Measurements from ENCODE around the gene SLC16A10.

DNA sequence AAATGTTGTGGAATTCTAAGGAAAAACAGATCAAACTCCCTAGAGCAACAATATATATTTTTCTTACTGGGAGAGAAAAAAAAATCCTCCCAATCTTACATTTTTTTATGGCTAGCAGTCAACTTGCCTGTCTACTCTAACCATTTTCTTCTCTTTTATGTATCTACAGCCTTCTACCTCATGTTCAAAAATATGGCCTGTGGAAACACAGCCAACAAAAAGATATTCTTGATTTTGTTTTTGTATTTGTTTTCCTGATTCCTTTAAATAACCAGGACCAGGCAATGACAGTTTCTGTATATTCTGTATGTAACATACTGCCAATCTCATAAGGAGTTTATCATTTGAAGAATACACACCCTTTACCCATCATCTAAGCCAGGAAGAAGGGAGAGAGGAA, 13.0 kb upstream of the SLC16A10 start:
- TF ChIP-seq, protein P1, sequence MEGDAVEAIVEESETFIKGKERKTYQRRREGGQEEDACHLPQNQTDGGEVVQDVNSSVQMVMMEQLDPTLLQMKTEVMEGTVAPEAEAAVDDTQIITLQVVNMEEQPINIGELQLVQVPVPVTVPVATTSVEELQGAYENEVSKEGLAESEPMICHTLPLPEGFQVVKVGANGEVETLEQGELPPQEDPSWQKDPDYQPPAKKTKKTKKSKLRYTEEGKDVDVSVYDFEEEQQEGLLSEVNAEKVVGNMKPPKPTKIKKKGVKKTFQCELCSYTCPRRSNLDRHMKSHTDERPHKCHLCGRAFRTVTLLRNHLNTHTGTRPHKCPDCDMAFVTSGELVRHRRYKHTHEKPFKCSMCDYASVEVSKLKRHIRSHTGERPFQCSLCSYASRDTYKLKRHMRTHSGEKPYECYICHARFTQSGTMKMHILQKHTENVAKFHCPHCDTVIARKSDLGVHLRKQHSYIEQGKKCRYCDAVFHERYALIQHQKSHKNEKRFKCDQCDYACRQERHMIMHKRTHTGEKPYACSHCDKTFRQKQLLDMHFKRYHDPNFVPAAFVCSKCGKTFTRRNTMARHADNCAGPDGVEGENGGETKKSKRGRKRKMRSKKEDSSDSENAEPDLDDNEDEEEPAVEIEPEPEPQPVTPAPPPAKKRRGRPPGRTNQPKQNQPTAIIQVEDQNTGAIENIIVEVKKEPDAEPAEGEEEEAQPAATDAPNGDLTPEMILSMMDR (IDR thresholded peaks at IDR 0.05; ENCODE audit: low read length), result no peak
- TF ChIP-seq EZH2 (IDR thresholded peaks at IDR 0.05; ENCODE audit: borderline replicate concordance, low read length), result no peak
